ENCODE results near the gene NUMA1. TPM values are rescaled to one million over a fixed set of nuclear protein-coding genes. Genes with fewer than 3 reads are reported as not detected.
A peak's percentile ranks its signal among the peaks of the same experiment; 100 is the strongest.

NUMA1 gene
- total and polyA plus RNA-seq, 9 of the 15 experiments (the other 6 are each of a cell fraction or from before 2014, with no cell fraction given): 4.1 to 104 (median 51.2) TPM

DNA sequence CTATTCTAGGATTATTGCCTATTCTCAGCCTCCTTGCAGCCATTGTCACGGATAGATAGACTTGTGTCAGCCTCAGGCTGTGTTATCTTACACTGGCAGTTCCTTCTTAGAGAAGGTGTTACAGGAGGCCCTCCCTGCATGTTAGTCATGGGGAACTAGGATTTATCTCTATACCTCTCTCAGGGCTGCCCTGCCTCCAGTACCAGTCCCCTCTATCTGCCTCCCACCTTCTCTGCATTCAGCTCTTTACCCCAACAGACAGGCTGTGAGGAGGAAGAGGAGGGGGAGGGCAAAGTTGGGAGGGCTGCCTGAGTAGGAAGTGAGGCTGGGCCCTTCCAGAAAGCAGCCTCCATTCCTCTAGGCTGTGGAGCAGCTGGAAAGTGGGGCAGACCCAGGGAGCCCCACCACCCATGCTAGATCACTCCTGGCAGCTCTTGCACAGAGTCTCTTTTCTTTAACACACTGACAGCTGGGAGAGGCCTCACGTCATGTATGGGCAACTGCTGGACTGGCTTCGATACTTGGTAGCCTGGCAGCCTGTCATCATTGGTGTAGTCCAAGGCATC lies 84.5 kb downstream of the NUMA1 start (continued):
- TF ChIP-seq ETV6 (IDR thresholded peaks at IDR 0.05; ENCODE audit: borderline replicate concordance in 1 of 2, low read depth in 2 of 2, low read length in 1 of 2): peak in 1 of 2 experiments; percentile 40; a peak in 1 of 4 replicates
- no peak for TF ChIP-seq ETV6 (CRISPR knock-in tag; IDR thresholded peaks at IDR 0.05; ENCODE audit: borderline replicate concordance)
- TF ChIP-seq U2AF1 (optimal IDR thresholded peaks at IDR 0.05; ENCODE audit: low read depth, low read length): no peak
- no peak for TF ChIP-seq PRMT5 (CRISPR knock-in tag; IDR thresholded peaks at IDR 0.05)
- no peak for TF ChIP-seq ZNF174 (CRISPR knock-in tag; IDR thresholded peaks at IDR 0.05)
- TF ChIP-seq, protein P1, sequence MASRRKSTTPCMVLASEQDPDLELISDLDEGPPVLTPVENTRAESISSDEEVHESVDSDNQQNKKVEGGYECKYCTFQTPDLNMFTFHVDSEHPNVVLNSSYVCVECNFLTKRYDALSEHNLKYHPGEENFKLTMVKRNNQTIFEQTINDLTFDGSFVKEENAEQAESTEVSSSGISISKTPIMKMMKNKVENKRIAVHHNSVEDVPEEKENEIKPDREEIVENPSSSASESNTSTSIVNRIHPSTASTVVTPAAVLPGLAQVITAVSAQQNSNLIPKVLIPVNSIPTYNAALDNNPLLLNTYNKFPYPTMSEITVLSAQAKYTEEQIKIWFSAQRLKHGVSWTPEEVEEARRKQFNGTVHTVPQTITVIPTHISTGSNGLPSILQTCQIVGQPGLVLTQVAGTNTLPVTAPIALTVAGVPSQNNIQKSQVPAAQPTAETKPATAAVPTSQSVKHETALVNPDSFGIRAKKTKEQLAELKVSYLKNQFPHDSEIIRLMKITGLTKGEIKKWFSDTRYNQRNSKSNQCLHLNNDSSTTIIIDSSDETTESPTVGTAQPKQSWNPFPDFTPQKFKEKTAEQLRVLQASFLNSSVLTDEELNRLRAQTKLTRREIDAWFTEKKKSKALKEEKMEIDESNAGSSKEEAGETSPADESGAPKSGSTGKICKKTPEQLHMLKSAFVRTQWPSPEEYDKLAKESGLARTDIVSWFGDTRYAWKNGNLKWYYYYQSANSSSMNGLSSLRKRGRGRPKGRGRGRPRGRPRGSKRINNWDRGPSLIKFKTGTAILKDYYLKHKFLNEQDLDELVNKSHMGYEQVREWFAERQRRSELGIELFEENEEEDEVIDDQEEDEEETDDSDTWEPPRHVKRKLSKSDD (conservative IDR thresholded peaks at IDR 0.05; ENCODE audit: low read length): no peak
- TF ChIP-seq ZNF764 (CRISPR knock-in tag; IDR thresholded peaks at IDR 0.05; ENCODE audit: low read depth): no peak
- no peak for TF ChIP-seq ZNF699 (CRISPR knock-in tag; IDR thresholded peaks at IDR 0.05; ENCODE audit: insufficient replicate concordance)
- no peak for TF ChIP-seq ZNF124 (CRISPR knock-in tag; IDR thresholded peaks at IDR 0.05)
- TF ChIP-seq PURB (CRISPR knock-in tag; IDR thresholded peaks at IDR 0.05; ENCODE audit: low read depth): no peak
- TF ChIP-seq, protein P2, sequence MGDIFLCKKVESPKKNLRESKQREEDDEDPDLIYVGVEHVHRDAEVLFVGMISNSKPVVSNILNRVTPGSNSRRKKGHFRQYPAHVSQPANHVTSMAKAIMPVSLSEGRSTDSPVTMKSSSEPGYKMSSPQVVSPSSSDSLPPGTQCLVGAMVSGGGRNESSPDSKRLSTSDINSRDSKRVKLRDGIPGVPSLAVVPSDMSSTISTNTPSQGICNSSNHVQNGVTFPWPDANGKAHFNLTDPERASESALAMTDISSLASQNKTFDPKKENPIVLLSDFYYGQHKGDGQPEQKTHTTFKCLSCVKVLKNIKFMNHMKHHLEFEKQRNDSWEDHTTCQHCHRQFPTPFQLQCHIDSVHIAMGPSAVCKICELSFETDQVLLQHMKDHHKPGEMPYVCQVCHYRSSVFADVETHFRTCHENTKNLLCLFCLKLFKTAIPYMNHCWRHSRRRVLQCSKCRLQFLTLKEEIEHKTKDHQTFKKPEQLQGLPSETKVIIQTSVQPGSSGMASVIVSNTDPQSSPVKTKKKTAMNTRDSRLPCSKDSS (IDR thresholded peaks at IDR 0.05; ENCODE audit: low read depth, partially characterized antibody): no peak
- TF ChIP-seq, protein P3, sequence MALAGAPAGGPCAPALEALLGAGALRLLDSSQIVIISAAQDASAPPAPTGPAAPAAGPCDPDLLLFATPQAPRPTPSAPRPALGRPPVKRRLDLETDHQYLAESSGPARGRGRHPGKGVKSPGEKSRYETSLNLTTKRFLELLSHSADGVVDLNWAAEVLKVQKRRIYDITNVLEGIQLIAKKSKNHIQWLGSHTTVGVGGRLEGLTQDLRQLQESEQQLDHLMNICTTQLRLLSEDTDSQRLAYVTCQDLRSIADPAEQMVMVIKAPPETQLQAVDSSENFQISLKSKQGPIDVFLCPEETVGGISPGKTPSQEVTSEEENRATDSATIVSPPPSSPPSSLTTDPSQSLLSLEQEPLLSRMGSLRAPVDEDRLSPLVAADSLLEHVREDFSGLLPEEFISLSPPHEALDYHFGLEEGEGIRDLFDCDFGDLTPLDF (CRISPR knock-in tag; IDR thresholded peaks at IDR 0.05): no peak
- no peak for TF ChIP-seq NFE2L1 (tag; IDR thresholded peaks at IDR 0.05; ENCODE audit: borderline replicate concordance, low read depth)
- TF ChIP-seq, protein P4, sequence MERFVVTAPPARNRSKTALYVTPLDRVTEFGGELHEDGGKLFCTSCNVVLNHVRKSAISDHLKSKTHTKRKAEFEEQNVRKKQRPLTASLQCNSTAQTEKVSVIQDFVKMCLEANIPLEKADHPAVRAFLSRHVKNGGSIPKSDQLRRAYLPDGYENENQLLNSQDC (CRISPR knock-in tag; IDR thresholded peaks at IDR 0.05): no peak
- TF ChIP-seq ZKSCAN3 (CRISPR knock-in tag; IDR thresholded peaks at IDR 0.05): no peak
- TF ChIP-seq NCOA4 (IDR thresholded peaks at IDR 0.05; ENCODE audit: partially characterized antibody): no peak
- peak; percentile 76; the same call in 1 of the 2 replicates for TF ChIP-seq FOXM1 (IDR thresholded peaks at IDR 0.05; ENCODE audit: low read depth)
- TF ChIP-seq FOXM1 (CRISPR knock-in tag; IDR thresholded peaks at IDR 0.05; ENCODE audit: low read depth): no peak
- TF ChIP-seq, protein P5, sequence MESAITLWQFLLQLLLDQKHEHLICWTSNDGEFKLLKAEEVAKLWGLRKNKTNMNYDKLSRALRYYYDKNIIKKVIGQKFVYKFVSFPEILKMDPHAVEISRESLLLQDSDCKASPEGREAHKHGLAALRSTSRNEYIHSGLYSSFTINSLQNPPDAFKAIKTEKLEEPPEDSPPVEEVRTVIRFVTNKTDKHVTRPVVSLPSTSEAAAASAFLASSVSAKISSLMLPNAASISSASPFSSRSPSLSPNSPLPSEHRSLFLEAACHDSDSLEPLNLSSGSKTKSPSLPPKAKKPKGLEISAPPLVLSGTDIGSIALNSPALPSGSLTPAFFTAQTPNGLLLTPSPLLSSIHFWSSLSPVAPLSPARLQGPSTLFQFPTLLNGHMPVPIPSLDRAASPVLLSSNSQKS (CRISPR knock-in tag; IDR thresholded peaks at IDR 0.05): no peak
- TF ChIP-seq TBP (optimal IDR thresholded peaks at IDR 0.05; ENCODE audit: low read depth, low read length): peak; percentile 27
- TF ChIP-seq KDM4B (IDR thresholded peaks at IDR 0.05; ENCODE audit: borderline replicate concordance in 2 of 2, low read depth in 1 of 2): no peak
- TF ChIP-seq CBFA2T3 (IDR thresholded peaks at IDR 0.05): peak; percentile 98
- TF ChIP-seq MIER1 (IDR thresholded peaks at IDR 0.05; ENCODE audit: low read depth): no peak

All from K562 (cell line).